HepG2 (cell line): ENCODE measurements around the gene CD248. TPM values are rescaled to one million over a fixed set of nuclear protein-coding genes. Genes with fewer than 3 reads are reported as not detected.
A peak's percentile ranks its signal among the peaks of the same experiment; 100 is the strongest.

Experiments used
- CHD2 ChIP-seq: IDR thresholded peaks from 2 replicates; pipeline ENCODE4 v1.6.1; 2011; ENCODE audit warnings: low read depth, low read length, improper control_type of control experiment
- ETV5 ChIP-seq: IDR thresholded peaks from 2 replicates; pipeline ENCODE4 v1.6.1; 2018; ENCODE audit warnings: missing biosample characterization, missing genetic modification reagents, inconsistent platforms, borderline replicate concordance
- FIP1L1 ChIP-seq: fragments of 200-400 bp; formaldehyde crosslinking; IDR thresholded peaks from 2 replicates; pipeline ENCODE4 v1.6.1; 2018; ENCODE audit warnings: low read depth, mild to moderate bottlenecking, low read length, moderate library complexity, borderline replicate concordance; ENCODE audit not compliant: insufficient read depth
- FOXK1 ChIP-seq: sonication (generic); formaldehyde crosslinking; IDR thresholded peaks from 2 replicates; pipeline ENCODE4 v1.4.0; 2020; ENCODE audit warnings: low read depth, missing genetic modification reagents, borderline replicate concordance
- GTF2F1 ChIP-seq: fragments of 150-350 bp; IDR thresholded peaks from 2 replicates; pipeline ENCODE4 v1.6.1; 2014; ENCODE audit warnings: low read length
- HDAC2 ChIP-seq: sonication (generic); formaldehyde crosslinking; IDR thresholded peaks from 2 replicates; pipeline ENCODE4 v1.4.0; 2020; ENCODE audit warnings: missing genetic modification reagents
- IKZF1 ChIP-seq: fragments of 450-650 bp; IDR thresholded peaks from 2 replicates; pipeline ENCODE4 v1.7.1; 2016
- KMT2A ChIP-seq: sonication (generic); formaldehyde crosslinking; IDR thresholded peaks from 2 replicates; pipeline ENCODE4 v1.4.0; 2020; ENCODE audit warnings: missing genetic modification reagents
- SAFB2 ChIP-seq: sonication (generic); formaldehyde crosslinking; IDR thresholded peaks from 2 replicates; pipeline ENCODE4 v1.5.1; 2020; ENCODE audit warnings: missing genetic modification reagents, low read depth, mild to moderate bottlenecking, borderline replicate concordance
- SMAD9 ChIP-seq: sonication (generic); formaldehyde crosslinking; IDR thresholded peaks from 2 replicates; pipeline ENCODE4 v1.5.1; 2020; ENCODE audit warnings: mild to moderate bottlenecking, missing genetic modification reagents
- ZFP37 ChIP-seq: sonication (generic); formaldehyde crosslinking; IDR thresholded peaks from 2 replicates; pipeline ENCODE4 v1.4.0; 2020; ENCODE audit warnings: missing genetic modification reagents, borderline replicate concordance
- ZNF230 ChIP-seq: sonication (generic); formaldehyde crosslinking; IDR thresholded peaks from 2 replicates; pipeline ENCODE4 v1.4.0; 2020; ENCODE audit warnings: mild to moderate bottlenecking, missing genetic modification reagents
- ZNF253 ChIP-seq: sonication (generic); formaldehyde crosslinking; IDR thresholded peaks from 2 replicates; pipeline ENCODE4 v1.8.0; 2022; ENCODE audit warnings: mild to moderate bottlenecking, missing genetic modification reagents, borderline replicate concordance
- ZNF274 ChIP-seq: sonication (generic); formaldehyde crosslinking; IDR thresholded peaks from 2 replicates; pipeline ENCODE4 v1.5.1; 2020; ENCODE audit warnings: mild to moderate bottlenecking, missing genetic modification reagents
- ZNF333 ChIP-seq: sonication (generic); formaldehyde crosslinking; IDR thresholded peaks from 2 replicates; pipeline ENCODE4 v1.4.0; 2020; ENCODE audit warnings: mild to moderate bottlenecking, missing genetic modification reagents, borderline replicate concordance
- ZNF33A ChIP-seq: sonication (generic); formaldehyde crosslinking; IDR thresholded peaks from 2 replicates; pipeline ENCODE4 v1.5.1; 2020; ENCODE audit warnings: missing genetic modification reagents, mild to moderate bottlenecking, moderate library complexity, borderline replicate concordance
- ZNF484 ChIP-seq: sonication (generic); formaldehyde crosslinking; IDR thresholded peaks from 2 replicates; pipeline ENCODE4 v1.5.1; 2020; ENCODE audit warnings: mild to moderate bottlenecking, low read depth, missing genetic modification reagents, borderline replicate concordance
- ZNF883 ChIP-seq: sonication (generic); formaldehyde crosslinking; IDR thresholded peaks from 2 replicates; pipeline ENCODE4 v1.5.1; 2020; ENCODE audit warnings: mild to moderate bottlenecking, missing genetic modification reagents; ENCODE audit errors: not compliant biosample characterization
- polyA plus RNA-seq, 8 experiments: library from polyadenylated mRNA; depleted of rRNA in 3 of 8; stranded (reverse) in 7 of 8; unstranded in 1 of 8; fragments of >200 nt; fragmentation: Illumina TruSeq in 4 of 8; extraction: Trizol in 4 of 8; gene quantifications; 2 replicates each; pipeline versions ENCODE4 v1.2.1 to v1.2.3, GENCODE V29; 2011 to 2016; ENCODE audit warnings: low read depth in 4 of 8, missing spikeins in 1 of 8, mixed read lengths in 1 of 8; ENCODE audit not compliant: insufficient read depth in 1 of 8
- total RNA-seq, 5 experiments: library from RNA; depleted of rRNA; stranded (reverse); fragments of >200 nt; fragmentation: Illumina TruSeq; extraction: Trizol; gene quantifications; 2 replicates each; pipeline ENCODE4 v1.2.3, GENCODE V29; 2016; ENCODE audit warnings: low read depth in 1 of 5
- TF ChIP-seq, protein P1 (sequence below): sonication (generic); formaldehyde crosslinking; IDR thresholded peaks from 2 replicates; pipeline ENCODE4 v1.5.1; 2020; ENCODE audit warnings: mild to moderate bottlenecking, missing genetic modification reagents, moderate library complexity
- TF ChIP-seq, protein P2 (sequence below): sonication (generic); formaldehyde crosslinking; IDR thresholded peaks from 2 replicates; pipeline ENCODE4 v1.8.0; 2022; ENCODE audit warnings: missing genetic modification reagents, mild to moderate bottlenecking, inconsistent platforms, borderline replicate concordance
- TF ChIP-seq, protein P3 (sequence below): sonication (generic); formaldehyde crosslinking; IDR thresholded peaks from 2 replicates; pipeline ENCODE4 v1.8.0; 2022; ENCODE audit warnings: missing genetic modification reagents, low read depth, mild to moderate bottlenecking, borderline replicate concordance
- TF ChIP-seq, protein P4 (sequence below): sonication (generic); formaldehyde crosslinking; IDR thresholded peaks from 2 replicates; pipeline ENCODE4 v1.9.0; 2021; ENCODE audit warnings: missing genetic modification reagents, borderline replicate concordance

The CD248 gene
- total and polyA plus RNA-seq, 2 of the 13 experiments (the other 11 are each of a cell fraction or from before 2014, with no cell fraction given), result 0.25 to 0.35 TPM

DNA sequence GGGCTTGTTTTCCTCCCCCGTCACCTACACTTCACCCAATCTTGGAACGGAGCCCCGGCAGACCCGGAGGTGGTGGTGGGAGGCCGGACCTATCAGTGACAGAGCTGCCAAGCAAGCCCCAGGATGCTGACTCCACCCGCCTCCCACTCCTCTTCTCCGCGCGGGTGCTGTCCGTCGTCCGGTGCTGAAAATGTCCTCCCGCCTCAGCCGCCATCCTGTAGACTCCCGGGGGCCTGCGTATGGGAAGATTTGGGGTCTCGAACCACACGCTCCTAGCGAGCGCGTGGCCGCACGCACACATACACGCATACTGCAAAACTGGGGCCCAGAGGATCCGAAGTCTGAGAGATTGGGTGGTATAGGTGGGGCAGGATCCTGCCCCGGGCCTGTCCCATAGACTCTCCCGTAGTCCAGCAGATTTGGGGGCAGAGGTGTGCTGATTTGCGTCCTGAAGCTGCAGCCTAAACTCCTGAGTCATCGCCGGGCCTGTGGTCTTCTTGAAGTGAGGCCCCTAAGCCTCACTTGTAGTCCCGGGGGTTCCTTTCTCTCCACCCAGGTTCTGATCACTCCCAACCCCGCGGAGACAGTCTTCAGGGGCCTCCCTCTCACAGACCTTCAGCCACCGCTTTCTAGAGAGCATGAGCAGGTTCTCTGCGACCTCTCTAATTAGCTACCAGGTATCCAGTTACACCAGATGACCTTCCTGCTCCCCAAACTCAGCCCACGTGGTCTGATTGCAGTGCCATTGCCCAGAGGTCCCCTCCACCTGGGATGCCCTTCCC, 27.1 kb downstream of the CD248 start (continued):
- TF ChIP-seq KMT2A (CRISPR knock-in tag), result no peak
- TF ChIP-seq ZNF274 (CRISPR knock-in tag), result peak; percentile 66; the same call in 1 of the 2 replicates
- no peak for TF ChIP-seq IKZF1
- TF ChIP-seq ZNF33A (CRISPR knock-in tag), result no peak
- no peak for TF ChIP-seq FIP1L1
- TF ChIP-seq CHD2, result no peak
- no peak for TF ChIP-seq GTF2F1
- TF ChIP-seq ZFP37 (CRISPR knock-in tag), result peak; percentile 93
- TF ChIP-seq ZNF484, result peak; percentile 83; the same call in 1 of the 2 replicates
- TF ChIP-seq ZNF333 (CRISPR knock-in tag), result peak; percentile 55; the same call in 1 of the 2 replicates
- no peak for TF ChIP-seq ETV5 (CRISPR knock-in tag)
- TF ChIP-seq, protein P1, sequence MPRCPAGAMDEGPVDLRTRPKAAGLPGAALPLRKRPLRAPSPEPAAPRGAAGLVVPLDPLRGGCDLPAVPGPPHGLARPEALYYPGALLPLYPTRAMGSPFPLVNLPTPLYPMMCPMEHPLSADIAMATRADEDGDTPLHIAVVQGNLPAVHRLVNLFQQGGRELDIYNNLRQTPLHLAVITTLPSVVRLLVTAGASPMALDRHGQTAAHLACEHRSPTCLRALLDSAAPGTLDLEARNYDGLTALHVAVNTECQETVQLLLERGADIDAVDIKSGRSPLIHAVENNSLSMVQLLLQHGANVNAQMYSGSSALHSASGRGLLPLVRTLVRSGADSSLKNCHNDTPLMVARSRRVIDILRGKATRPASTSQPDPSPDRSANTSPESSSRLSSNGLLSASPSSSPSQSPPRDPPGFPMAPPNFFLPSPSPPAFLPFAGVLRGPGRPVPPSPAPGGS (CRISPR knock-in tag), result peak; percentile 57; the same call in 1 of the 2 replicates
- TF ChIP-seq, protein P2, sequence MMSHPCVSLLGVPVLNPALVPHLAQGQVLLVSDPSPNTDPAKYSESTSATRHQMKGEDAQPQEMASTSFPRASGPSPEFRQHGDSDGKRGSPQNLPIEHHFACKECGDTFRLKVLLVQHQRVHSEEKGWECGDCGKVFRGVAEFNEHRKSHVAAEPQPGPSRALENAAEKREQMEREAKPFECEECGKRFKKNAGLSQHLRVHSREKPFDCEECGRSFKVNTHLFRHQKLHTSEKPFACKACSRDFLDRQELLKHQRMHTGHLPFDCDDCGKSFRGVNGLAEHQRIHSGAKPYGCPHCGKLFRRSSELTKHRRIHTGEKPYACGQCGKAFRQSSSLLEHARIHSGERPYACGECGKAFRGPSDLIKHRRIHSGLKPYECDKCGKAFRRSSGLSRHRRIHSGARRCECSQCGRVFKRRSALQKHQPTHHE (CRISPR knock-in tag), result no peak; the same call in 1 of the 2 replicates
- TF ChIP-seq ZNF253 (CRISPR knock-in tag), result peak; percentile 52; the same call in 1 of the 2 replicates
- TF ChIP-seq, protein P3, sequence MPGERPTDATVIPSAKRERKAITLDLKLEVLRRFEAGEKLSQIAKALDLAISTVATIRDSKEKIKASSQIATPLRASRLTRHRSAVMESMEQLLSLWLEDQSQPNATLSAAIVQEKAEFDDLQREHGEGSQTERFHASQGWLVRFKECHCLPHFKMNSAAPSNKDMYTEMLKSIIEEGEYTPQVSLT, result no peak
- TF ChIP-seq SMAD9 (CRISPR knock-in tag), result no peak; the same call in 1 of the 2 replicates
- TF ChIP-seq, protein P4, sequence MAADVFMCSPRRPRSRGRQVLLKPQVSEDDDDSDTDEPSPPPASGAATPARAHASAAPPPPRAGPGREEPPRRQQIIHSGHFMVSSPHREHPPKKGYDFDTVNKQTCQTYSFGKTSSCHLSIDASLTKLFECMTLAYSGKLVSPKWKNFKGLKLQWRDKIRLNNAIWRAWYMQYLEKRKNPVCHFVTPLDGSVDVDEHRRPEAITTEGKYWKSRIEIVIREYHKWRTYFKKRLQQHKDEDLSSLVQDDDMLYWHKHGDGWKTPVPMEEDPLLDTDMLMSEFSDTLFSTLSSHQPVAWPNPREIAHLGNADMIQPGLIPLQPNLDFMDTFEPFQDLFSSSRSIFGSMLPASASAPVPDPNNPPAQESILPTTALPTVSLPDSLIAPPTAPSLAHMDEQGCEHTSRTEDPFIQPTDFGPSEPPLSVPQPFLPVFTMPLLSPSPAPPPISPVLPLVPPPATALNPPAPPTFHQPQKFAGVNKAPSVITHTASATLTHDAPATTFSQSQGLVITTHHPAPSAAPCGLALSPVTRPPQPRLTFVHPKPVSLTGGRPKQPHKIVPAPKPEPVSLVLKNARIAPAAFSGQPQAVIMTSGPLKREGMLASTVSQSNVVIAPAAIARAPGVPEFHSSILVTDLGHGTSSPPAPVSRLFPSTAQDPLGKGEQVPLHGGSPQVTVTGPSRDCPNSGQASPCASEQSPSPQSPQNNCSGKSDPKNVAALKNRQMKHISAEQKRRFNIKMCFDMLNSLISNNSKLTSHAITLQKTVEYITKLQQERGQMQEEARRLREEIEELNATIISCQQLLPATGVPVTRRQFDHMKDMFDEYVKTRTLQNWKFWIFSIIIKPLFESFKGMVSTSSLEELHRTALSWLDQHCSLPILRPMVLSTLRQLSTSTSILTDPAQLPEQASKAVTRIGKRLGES (CRISPR knock-in tag), result peak; percentile 51; the same call in 1 of the 2 replicates
- TF ChIP-seq ZNF230 (CRISPR knock-in tag), result peak; percentile 91
- TF ChIP-seq SAFB2 (CRISPR knock-in tag), result no peak; the same call in 1 of the 2 replicates
- TF ChIP-seq ZNF883 (CRISPR knock-in tag), result no peak
- TF ChIP-seq HDAC2 (CRISPR knock-in tag), result peak; percentile 49; the same call in 1 of the 2 replicates
- peak; percentile 46; the same call in 1 of the 2 replicates for TF ChIP-seq FOXK1 (CRISPR knock-in tag)
